B cell (primary cell): ENCODE results near the gene NIPSNAP3A. TPM values are rescaled to one million over a fixed set of nuclear protein-coding genes. Genes with fewer than 3 reads are reported as not detected.
A peak's percentile ranks its signal among the peaks of the same experiment; 100 is the strongest.

Experiments used
- ATAC-seq: fragments of 200-7000 bp; cut with Tn5 transposase; one replicate; pipeline ENCODE4 v1.10.0; 2021; ENCODE audit warnings: low read depth, mild to moderate bottlenecking, moderate number of reproducible peaks, moderate library complexity
- CTCF ChIA-PET: fragments of 350-600 bp; sonication (Branson Sonifier 250); formaldehyde crosslinking; loops from one replicate; lab custom pipeline; 2021; ENCODE audit warnings: antibody characterized with exemption, inconsistent platforms; lab: Charles Lee
- POLR2A ChIA-PET: fragments of 350-600 bp; sonication (Branson Sonifier 250); formaldehyde crosslinking; loops from one replicate; lab custom pipeline; 2021; ENCODE audit warnings: antibody characterized with exemption; lab: Charles Lee
- DNase-seq: peaks from one replicate; pipeline ENCODE4 v3.0.0; 2013
- H2AFZ ChIP-seq: 2 replicates; pipeline ENCODE4 v1.6.1; 2012; ENCODE audit warnings: mild to moderate bottlenecking, low read depth, low read length; ENCODE audit not compliant: insufficient read depth, poor library complexity, severe bottlenecking
- H3K27ac ChIP-seq, 2 donors: 1 replicate in 1 of 2; 2 replicates in 1 of 2; pipeline ENCODE4 v1.5.1; 2012 to 2013; ENCODE audit warnings: low read length in 2 of 2, mild to moderate bottlenecking in 2 of 2, moderate library complexity in 1 of 2
- H3K27me3 ChIP-seq, 4 experiments: fragments of 200-600 bp in 1 of 4; sonication (generic) in 1 of 4; replicated peaks in 1 of 4; 1 replicate in 2 of 4; 2 replicates in 2 of 4; pipeline versions ENCODE4 v1.6.1 to v1.7.0; 2013 to 2016; ENCODE audit warnings: low read length in 3 of 4, mild to moderate bottlenecking in 2 of 4, mixed read lengths in 1 of 4, moderate library complexity in 1 of 4; ENCODE audit not compliant: insufficient read depth in 4 of 4, control insufficient read depth in 3 of 4; ENCODE audit errors: control extremely low read depth in 1 of 4
- H3K36me3 ChIP-seq, 2 experiments: replicated peaks in 1 of 2; 1 replicate in 1 of 2; 2 replicates in 1 of 2; pipeline versions ENCODE4 v1.6.1 to v1.7.1; 2013; ENCODE audit warnings: low read length in 1 of 2; ENCODE audit not compliant: insufficient read depth in 2 of 2, control insufficient read depth in 1 of 2; ENCODE audit errors: control extremely low read depth in 1 of 2, extremely low read depth in 1 of 2
- H3K4me1 ChIP-seq, 2 donors: fragments of 200-600 bp in 1 of 2; sonication (generic) in 1 of 2; 1 replicate in 1 of 2; 2 replicates in 1 of 2; pipeline versions ENCODE4 v1.5.1 to v1.6.1; 2013 to 2017; ENCODE audit warnings: low read length in 2 of 2; ENCODE audit not compliant: control insufficient read depth in 2 of 2, insufficient read depth in 2 of 2
- H3K4me2 ChIP-seq: replicated peaks from 2 replicates; pipeline ENCODE3; 2012; ENCODE audit warnings: mild to moderate bottlenecking, low read depth, low read length; ENCODE audit not compliant: poor library complexity, severe bottlenecking
- H3K4me3 ChIP-seq, 5 experiments: fragments of 200-600 bp in 1 of 5; sonication (generic) in 1 of 5; 1 replicate in 3 of 5; 2 replicates in 2 of 5; pipeline versions ENCODE4 v1.5.1 to v1.7.0; 2011 to 2016; ENCODE audit warnings: low read length in 4 of 5, mild to moderate bottlenecking in 4 of 5, low read depth in 2 of 5, control low read depth in 1 of 5, moderate library complexity in 1 of 5; ENCODE audit not compliant: insufficient read depth in 1 of 5; ENCODE audit errors: control extremely low read depth in 1 of 5, extremely low read depth in 1 of 5
- H3K79me2 ChIP-seq: fragments of 200-600 bp; sonication (generic); one replicate; pipeline ENCODE4 v1.6.0; 2016; ENCODE audit warnings: low read length; ENCODE audit not compliant: control insufficient read depth, insufficient read depth
- H3K9ac ChIP-seq: fragments of 200-600 bp; sonication (generic); 2 replicates; pipeline ENCODE4 v1.6.1; 2017; ENCODE audit warnings: mild to moderate bottlenecking, low read length, moderate library complexity
- H3K9me3 ChIP-seq, 3 donors: one replicate each; pipeline versions ENCODE4 v1.6.1 to v1.7.1; 2013; ENCODE audit warnings: low read length in 2 of 3; ENCODE audit not compliant: control insufficient read depth in 2 of 3, insufficient read depth in 1 of 3; ENCODE audit errors: control extremely low read depth in 1 of 3
- H4K20me1 ChIP-seq: 2 replicates; pipeline ENCODE4 v1.6.0; 2012; ENCODE audit warnings: mild to moderate bottlenecking, low read length; ENCODE audit not compliant: insufficient read depth, control insufficient read depth, poor library complexity, severe bottlenecking
- H3K27ac Mint-ChIP-seq: one replicate; pipeline ENCODE4 v1.8.0; 2021; ENCODE audit warnings: mixed read lengths
- H3K27me3 Mint-ChIP-seq: one replicate; pipeline ENCODE4 v1.8.0; 2021; ENCODE audit warnings: mixed read lengths
- H3K4me1 Mint-ChIP-seq: one replicate; pipeline ENCODE4 v1.8.0; 2021; ENCODE audit warnings: mixed read lengths
- H3K4me3 Mint-ChIP-seq: one replicate; pipeline ENCODE4 v1.8.0; 2021; ENCODE audit warnings: mixed read lengths
- H3K9me3 Mint-ChIP-seq: one replicate; pipeline ENCODE4 v1.8.0; 2022; ENCODE audit warnings: mixed read lengths; ENCODE audit not compliant: insufficient read depth
- CTCF ChIP-seq: fragments of 200-600 bp; IDR thresholded peaks from one replicate; pipeline ENCODE4 v1.8.0; 2022; ENCODE audit warnings: antibody characterized with exemption, mild to moderate bottlenecking
- EZH2 ChIP-seq: IDR thresholded peaks from 2 replicates; pipeline ENCODE4 v1.6.1; 2012; ENCODE audit warnings: borderline replicate concordance, low read depth, mild to moderate bottlenecking, moderate library complexity, low read length; ENCODE audit not compliant: insufficient read depth, poor library complexity, severe bottlenecking
- WGBS: methylation state at CpG from one replicate; pipeline ENCODE4 v1.1.5; 2013; ENCODE audit warnings: missing lambda C conversion rate; ENCODE audit not compliant: insufficient coverage; 5-methylcytosine and 5-hydroxymethylcytosine counted together
- intact Hi-C: fragments of 100-400 bp; cut with micrococcal nuclease; formaldehyde crosslinking; loops from one replicate; pipeline ENCODE4 v1.10.0; 2022
- polyA plus RNA-seq: library from polyadenylated mRNA; depleted of rRNA; stranded (reverse); fragments of >200 nt; gene quantifications from 2 replicates; pipeline ENCODE4 v1.2.3, GENCODE V29; 2012
- total RNA-seq, 2 donors: library from RNA; stranded (reverse); fragments of 120-200 nt in 1 of 2; gene quantifications; 1 replicate in 1 of 2; 2 replicates in 1 of 2; pipeline versions ENCODE4 v1.2.3 to v1.2.4, GENCODE V29; 2013 to 2022

The NIPSNAP3A gene
- total and polyA plus RNA-seq, 2 donors (not counting 1 experiment from before 2014, with no cell fraction given): 9.4 to 23.6 TPM

GRCh38 chr9:104738452-104738851 lies 9.0 kb upstream of the NIPSNAP3A start:
- Histone ChIP-seq H3K9ac (no peak overlapping the region), H3K4me3 (no peak overlapping the region), H2AFZ (no peak overlapping the region), H3K36me3 (no peaks in the 10 kb centered on the region), H3K27ac (no peak overlapping the region), H3K4me1 (peaks cover 9 to 10% of the 10 kb centered on the region in 2 donors), H3K4me2 (no peak overlapping the region), H3K27me3 (no peaks in the 10 kb centered on the region), H3K79me2 (no peaks in the 10 kb centered on the region), H3K9me3 (peaks cover 0 to 3% (median 0%) of the 10 kb centered on the region in 3 donors), H4K20me1 (no peaks in the 10 kb centered on the region)
- Mint-ChIP-seq H3K9me3 (peaks cover 3% of the 10 kb centered on the region), H3K27me3 (no peaks in the 10 kb centered on the region), H3K4me1 (peaks cover 19% of the 10 kb centered on the region), H3K4me3 (no peak overlapping the region), H3K27ac (no peak overlapping the region)
- ChIA-PET CTCF (interaction anchor here (1.5 kb wide), 1 partner anchor 125 kb away, joined by 3 read pairs; no protein-coding TSS in a partner anchor), POLR2A (no interaction called here)
- WGBS: 90% methylated on average over 3 of the region's 3 CpGs
- DNase-seq (no peak), ATAC-seq (no peak)
- TF ChIP-seq CTCF: no peak
- TF ChIP-seq EZH2: no peak
- intact Hi-C loops: no loop called here

GRCh38 chr9:104740621-104741020 lies 6.9 kb upstream of the NIPSNAP3A start:
- TF ChIP-seq EZH2: no peak
- TF ChIP-seq CTCF: no peak
- ATAC-seq (no peak), DNase-seq (no peak)
- H3K27me3 ChIP-seq: no peaks in the 10 kb centered on the region
- peak overlapping the region; percentile 47 for H2AFZ ChIP-seq
- Mint-ChIP-seq H3K9me3 (peaks cover 3% of the 10 kb centered on the region), H3K27me3 (no peaks in the 10 kb centered on the region), H3K4me1 (peaks cover 19% of the 10 kb centered on the region), H3K27ac (no peak overlapping the region), H3K4me3 (no peak overlapping the region)
- no peaks in the 10 kb centered on the region for H3K36me3 ChIP-seq
- H3K9ac ChIP-seq: no peak overlapping the region
- POLR2A ChIA-PET: no interaction called here
- H3K4me1 ChIP-seq: peaks cover 9 to 10% of the 10 kb centered on the region in 2 donors
- no peaks in the 10 kb centered on the region for H4K20me1 ChIP-seq
- no CpG with 5 or more reads among the region's 1 CpG for WGBS
- H3K4me3 ChIP-seq: no peak overlapping the region
- H3K9me3 ChIP-seq: no peaks in the 10 kb centered on the region
- H3K79me2 ChIP-seq: no peaks in the 10 kb centered on the region
- peak overlapping the region; percentile 0 for H3K4me2 ChIP-seq
- intact Hi-C loops: loop anchor here (10.0 kb wide), 2 partner anchors 704 to 956 kb away; partner anchors contain the start of gene FSD1L
- CTCF ChIA-PET: interaction anchor here (1.0 to 1.3 kb wide), 2 partner anchors 564 to 1344 kb away, joined by 3 read pairs; no protein-coding TSS in a partner anchor
- H3K27ac ChIP-seq: peak overlapping the region in 1 of 2 donors; percentile 64
